NCI-H2171 treated with DMSO at 0.1 percent for 48 hours (cell line): Measurements from ENCODE around the gene MGARP.
"Not testable (repeated sequence)": the region's sequence is repeated elsewhere in the genome, so short reads cannot be mapped to it uniquely, and the experiment has no call there.

Experiments
- DNase-seq: peaks from one replicate; lab custom pipeline; 2025; lab: John Stamatoyannopoulos, UW

The MGARP gene

GRCh38 chr4:139295206-139295941 lies 15.3 kb upstream of the MGARP start:
- DNase-seq = peak; percentile 83

GRCh38 chr4:139286186-139286698 lies 6.2 kb upstream of the MGARP start:
- no peak for DNase-seq

GRCh38 chr4:139282721-139283075 lies 2.7 kb upstream of the MGARP start:
- no peak for DNase-seq

- no peak for DNase-seq
Measured at GRCh38 chr4:139282065-139282720, 2.2 kb upstream of the MGARP start.

- DNase-seq = no peak
Measured at GRCh38 chr4:139278912-139279759, 889 bp downstream of the MGARP start.

GRCh38 chr4:139278485-139278884 lies 1.5 kb downstream of the MGARP start:
- no peak for DNase-seq

- DNase-seq = no peak
Measured at GRCh38 chr4:139275281-139275735, 4.7 kb downstream of the MGARP start.

GRCh38 chr4:139274790-139275189 lies 5.2 kb downstream of the MGARP start:
- DNase-seq = no peak

- DNase-seq = no peak
Measured at GRCh38 chr4:139273835-139274234, 6.2 kb downstream of the MGARP start.

- DNase-seq = no peak
Measured at GRCh38 chr4:139267301-139267700, 12.7 kb downstream of the MGARP start.

- no peak for DNase-seq
Measured at GRCh38 chr4:139266583-139267257, 13.3 kb downstream of the MGARP start.

- no peak for DNase-seq
Measured at GRCh38 chr4:139266208-139266582, 13.8 kb downstream of the MGARP start.

GRCh38 chr4:139265654-139266053 lies 14.4 kb downstream of the MGARP start:
- no peak for DNase-seq

- no peak for DNase-seq
Measured at GRCh38 chr4:139256349-139256748, 23.7 kb downstream of the MGARP start.

GRCh38 chr4:139255581-139255980 lies 24.4 kb downstream of the MGARP start:
- not testable (repeated sequence) for DNase-seq

- DNase-seq = no peak
Measured at GRCh38 chr4:139253713-139254112, 26.3 kb downstream of the MGARP start.

GRCh38 chr4:139253046-139253445 lies 27.0 kb downstream of the MGARP start:
- no peak for DNase-seq

- DNase-seq = no peak
Measured at GRCh38 chr4:139247700-139248238, 32.3 kb downstream of the MGARP start.

GRCh38 chr4:139247241-139247640 lies 32.8 kb downstream of the MGARP start:
- DNase-seq = no peak

GRCh38 chr4:139246166-139246565 lies 33.9 kb downstream of the MGARP start:
- DNase-seq = no peak

- no peak for DNase-seq
Measured at GRCh38 chr4:139245590-139245989, 34.4 kb downstream of the MGARP start.
